Right ventricle myocardium superior (tissue), 1 donor: Measurements from ENCODE around the gene ACOT11. TPM values are rescaled to one million over a fixed set of nuclear protein-coding genes. Genes with fewer than 3 reads are reported as not detected.

Experiments used
- ATAC-seq: fragments of 200-7000 bp; cut with Tn5 transposase; one replicate; pipeline ENCODE4 v1.9.1; 2020; ENCODE audit warnings: mild to moderate bottlenecking; ENCODE audit not compliant: poor library complexity
- DNase-seq: peaks from one replicate; pipeline ENCODE4 v3.0.0-alpha.2; 2020
- intact Hi-C: fragments of 100-400 bp; cut with DNase I; formaldehyde crosslinking; loops from one replicate; pipeline ENCODE4 v1.11.2; 2022
- total RNA-seq: library from RNA; stranded (reverse); fragmentation: NEBNext Ultra II Directional; extraction: Animal tissue kit (Norgen Biotek cat#: 25700); gene quantifications from one replicate; pipeline ENCODE4 v1.2.1, GENCODE V29; 2021
- donor health status: DM: no; HTN: yes; CAD: no; lungs with severe emphysema.

Gene ACOT11
- total RNA-seq, 1 donor from 2014 or later, result 38.5 TPM

DNA sequence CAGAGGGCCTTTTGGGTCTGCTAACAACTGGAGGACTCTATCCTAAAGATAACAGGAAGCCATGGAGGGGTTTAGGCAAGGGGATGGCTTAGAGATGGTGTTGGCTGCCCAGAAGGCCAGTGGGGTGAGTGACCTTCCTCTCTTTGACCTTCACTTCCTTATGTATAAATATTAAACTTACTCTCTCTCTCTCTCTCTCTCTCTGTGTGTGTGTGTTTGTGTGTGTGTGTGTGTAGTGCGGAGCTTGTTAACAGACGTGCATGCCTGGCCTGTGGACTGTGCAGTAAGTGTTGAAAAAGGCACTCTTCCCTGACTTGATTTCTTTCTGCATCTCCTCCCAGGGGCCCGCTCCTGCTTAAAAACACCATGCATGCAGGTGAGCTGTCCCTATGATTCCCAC, 103.6 kb downstream of the ACOT11 start:
- no peak for ATAC-seq
- intact Hi-C loops, result no loop called here
- no peak for DNase-seq

- DNase-seq, result no peak
- ATAC-seq, result no peak
- intact Hi-C loops, result no loop called here
These were observed 104.1 kb downstream of the ACOT11 start for GRCh38 chr1:54652168-54652567.

DNA sequence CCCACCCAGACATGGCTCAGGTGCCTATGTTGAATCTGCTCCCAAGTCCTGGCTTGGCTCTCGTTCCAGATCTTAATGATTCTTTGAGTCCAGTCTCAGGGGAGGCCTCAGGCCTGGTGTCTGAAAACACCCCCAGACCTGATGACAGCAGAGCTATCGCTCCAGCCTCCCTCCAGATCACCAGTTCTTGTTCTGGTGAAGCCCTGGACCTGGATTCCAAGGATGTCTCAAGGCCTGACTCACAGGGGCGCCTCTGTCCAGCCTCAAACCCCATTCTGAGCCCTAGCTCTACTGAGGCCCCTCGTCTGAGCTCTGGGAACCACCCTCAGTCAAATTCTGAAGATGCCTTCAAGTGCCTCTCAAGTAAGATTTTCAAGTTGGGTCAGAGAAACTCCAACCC, 105.0 kb downstream of the ACOT11 start:
- DNase-seq, result no peak
- intact Hi-C loops, result no loop called here
- ATAC-seq, result no peak

GRCh38 chr1:54658164-54658913, 110.3 kb downstream of the ACOT11 start:
- intact Hi-C loops, result no loop called here
- no peak for ATAC-seq
- DNase-seq, result no peak

Other genes with a start within 250 kb of the ACOT11 start
- 49.1 TPM for gene SSBP3, start 141.8 kb upstream of the ACOT11 start, total RNA-seq
- gene FAM151A, start 75.3 kb downstream of the ACOT11 start, total RNA-seq, result 2.1 TPM
- 4.5 TPM for gene MROH7, start 93.6 kb downstream of the ACOT11 start, total RNA-seq
- 14.8 TPM for gene TTC4, start 167.6 kb downstream of the ACOT11 start, total RNA-seq
- gene PARS2, start 216.3 kb downstream of the ACOT11 start, total RNA-seq, result 4.0 TPM